Upper lobe of left lung (tissue), 4 donors: ENCODE measurements around the gene ECHS1.

Experiments
- CTCF ChIP-seq, 6 experiments: fragments of 450-650 bp in 4 of 6; fragments of 200-600 bp in 2 of 6; sonication (generic) in 2 of 6; IDR thresholded peaks; one replicate each; pipeline ENCODE4 v1.5.1; 2016 to 2019; ENCODE audit warnings: antibody characterized with exemption in 6 of 6
- POLR2A ChIP-seq, 4 donors: fragments of 450-650 bp; IDR thresholded peaks; one replicate each; pipeline ENCODE4 v1.5.1; 2016 to 2017; ENCODE audit warnings: antibody characterized with exemption in 4 of 4, mild to moderate bottlenecking in 2 of 4

- no peak for TF ChIP-seq POLR2A (IDR thresholded peaks at IDR 0.05)
- no peak for TF ChIP-seq CTCF (IDR thresholded peaks at IDR 0.05)
Observed at GRCh38 chr10:133361227-133361626, 11.9 kb downstream of the ECHS1 start.
